GM21737 (cell line): ENCODE results near the gene SYNE1.
"Not testable (repeated sequence)": the region's sequence is repeated elsewhere in the genome, so short reads cannot be mapped to it uniquely, and the experiment has no call there.

Experiments used
- ATAC-seq: cut with Tn5 transposase; IDR thresholded peaks from one replicate; pipeline ENCODE4 v1.9.1; 2021; ENCODE audit warnings: mild to moderate bottlenecking, moderate library complexity; ENCODE audit not compliant: unreplicated experiment

SYNE1 gene

DNA sequence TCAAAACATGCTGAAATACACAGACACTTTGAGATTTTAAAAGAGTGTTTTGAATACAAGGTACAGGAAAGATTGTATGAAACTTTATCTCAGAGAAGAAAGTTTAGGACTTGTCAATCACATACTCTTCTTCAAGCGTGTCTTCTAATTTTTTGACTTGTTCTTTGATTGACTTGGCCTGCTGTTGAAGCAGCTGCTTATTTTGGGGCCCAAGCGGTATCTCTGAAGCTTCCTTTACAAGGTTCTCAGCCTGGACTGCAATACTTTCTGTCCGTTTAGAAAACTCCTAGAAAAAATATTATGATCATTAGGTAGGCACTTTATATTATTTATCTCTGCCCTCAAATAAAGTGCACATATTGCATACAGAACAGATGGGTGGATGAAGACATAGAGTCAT is 201.3 kb downstream of the SYNE1 start:
- no peak for ATAC-seq

DNA sequence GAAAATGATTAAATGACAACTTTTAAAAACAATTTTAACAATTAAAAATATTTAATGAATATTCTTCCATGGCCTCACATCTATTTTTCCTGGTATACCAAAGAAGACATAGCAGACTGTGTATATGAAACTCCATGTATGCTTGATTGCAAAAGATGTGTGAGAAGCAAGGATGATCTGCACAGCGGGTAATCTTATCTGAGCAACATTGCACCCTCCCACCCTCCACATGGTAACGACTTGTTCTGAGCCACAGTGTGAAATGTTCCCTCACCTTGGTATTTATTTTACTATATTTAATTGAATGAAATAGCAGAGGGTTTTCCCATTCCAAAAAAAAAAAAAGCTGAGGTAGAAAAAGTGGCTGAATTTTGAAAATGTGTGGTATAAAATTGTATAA is 204.4 kb downstream of the SYNE1 start:
- ATAC-seq: no peak

GRCh38 chr6:152428126-152428525 is 209.0 kb downstream of the SYNE1 start:
- ATAC-seq: no peak

DNA sequence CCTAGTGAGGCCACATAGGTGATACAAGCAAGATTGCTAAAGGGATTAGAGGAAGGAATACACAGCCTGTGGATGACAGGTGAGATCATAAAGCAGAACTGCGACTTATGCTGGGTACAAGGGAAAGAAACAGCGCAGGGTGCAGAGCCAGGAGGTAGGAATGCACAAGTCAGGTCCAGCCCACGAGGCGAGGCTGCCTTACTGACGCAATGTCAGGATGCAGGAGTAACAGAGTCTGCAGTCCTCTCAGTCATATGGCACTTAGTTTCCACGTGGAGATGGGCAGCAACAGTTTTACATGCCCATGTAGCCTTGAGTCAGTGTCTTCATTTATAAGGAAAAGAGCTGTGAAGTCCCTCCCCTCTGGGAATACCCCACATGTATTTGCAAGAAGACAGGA is 210.9 kb downstream of the SYNE1 start:
- no peak for ATAC-seq

DNA sequence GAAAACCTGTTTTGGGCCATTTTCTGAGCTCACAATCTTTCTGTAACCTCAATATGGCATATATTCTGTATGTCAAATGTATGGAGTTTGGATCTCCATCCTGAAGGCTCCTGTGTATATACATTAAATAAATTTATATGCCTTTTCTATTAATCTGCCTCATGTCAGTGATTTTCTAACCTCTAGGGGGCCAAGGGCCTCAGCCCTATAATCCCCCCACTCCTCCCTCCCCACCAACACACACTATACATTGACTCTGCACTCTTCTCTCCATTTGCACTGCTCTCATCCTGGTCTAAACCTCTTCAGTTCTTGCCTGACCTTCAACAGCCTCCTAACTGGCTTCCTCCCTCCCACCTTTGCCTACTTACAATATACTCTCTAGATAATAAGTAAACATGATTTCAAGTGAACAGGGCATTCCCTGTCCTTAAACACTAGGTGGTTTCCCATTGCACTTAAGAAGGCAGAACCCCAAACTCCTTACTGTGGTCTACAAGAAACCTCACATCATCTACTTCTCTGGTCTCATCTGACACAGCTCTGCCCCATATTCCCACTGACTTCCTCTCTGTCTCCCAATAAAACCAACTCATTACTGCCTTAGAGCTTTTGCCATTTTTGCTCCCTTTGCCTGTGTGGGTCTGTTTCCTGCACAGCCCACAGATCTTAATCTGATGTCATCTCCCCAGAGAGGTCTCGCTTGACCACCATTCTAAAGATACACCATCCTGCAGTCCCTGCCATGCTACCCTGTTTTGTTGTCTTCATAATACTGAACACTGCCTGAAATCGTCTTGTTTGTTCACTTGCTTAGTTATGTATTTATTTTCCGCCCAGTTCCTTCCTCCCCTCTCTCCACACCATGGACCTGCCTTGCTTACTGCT is 213.7 kb downstream of the SYNE1 start:
- ATAC-seq: peak; percentile 58

- ATAC-seq: not testable (repeated sequence)
These were observed 215.7 kb downstream of the SYNE1 start for GRCh38 chr6:152421496-152421895.

- no peak for ATAC-seq
These were observed 216.5 kb downstream of the SYNE1 start for GRCh38 chr6:152420696-152421095.

GRCh38 chr6:152418551-152418950 is 218.6 kb downstream of the SYNE1 start:
- ATAC-seq: no peak

GRCh38 chr6:152416652-152417051 is 220.5 kb downstream of the SYNE1 start:
- no peak for ATAC-seq

- no peak for ATAC-seq
These were observed 232.1 kb downstream of the SYNE1 start for GRCh38 chr6:152404936-152405595.

GRCh38 chr6:152404086-152404857 is 232.9 kb downstream of the SYNE1 start:
- ATAC-seq: no peak

DNA sequence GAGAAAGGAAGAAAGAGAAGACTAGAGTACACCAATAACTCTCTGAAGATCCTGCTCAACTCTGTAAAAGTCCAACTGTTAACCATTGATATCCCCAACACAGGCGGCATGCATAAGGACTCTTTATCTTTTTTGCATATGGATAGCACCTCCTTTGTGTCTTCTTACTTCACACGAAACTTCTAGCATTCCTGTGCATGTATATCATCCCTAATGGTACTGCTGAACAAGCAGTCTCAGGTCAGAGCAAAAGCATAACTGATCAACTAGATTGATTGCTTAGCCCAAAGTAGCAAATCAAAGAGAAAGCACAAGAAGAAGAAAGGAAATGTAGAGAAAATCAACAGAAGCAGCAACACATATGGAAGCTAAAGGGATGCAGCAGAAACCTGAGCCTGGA is 234.4 kb downstream of the SYNE1 start:
- ATAC-seq: no peak

DNA sequence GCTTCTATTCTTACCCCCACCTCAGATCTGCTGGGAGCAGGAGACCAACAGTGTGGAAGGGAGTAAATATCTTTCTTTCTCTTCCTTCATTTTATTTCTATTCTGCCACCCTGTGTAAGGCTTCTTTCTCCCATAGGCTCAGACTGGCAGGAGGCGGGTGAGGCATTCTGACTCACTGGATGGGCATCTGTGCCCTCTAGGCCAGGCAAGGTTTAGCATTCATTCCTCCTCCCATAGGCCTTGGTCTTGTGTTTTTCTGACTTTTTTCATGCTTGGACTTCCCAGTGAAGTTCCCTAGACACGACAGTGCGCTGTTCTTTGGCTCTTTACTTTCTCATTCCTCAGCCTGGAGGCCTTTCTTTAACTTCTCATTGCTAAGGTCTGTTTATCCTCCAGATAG is 235.2 kb downstream of the SYNE1 start:
- no peak for ATAC-seq

GRCh38 chr6:152399399-152399798 is 237.8 kb downstream of the SYNE1 start:
- ATAC-seq: no peak

GRCh38 chr6:152398993-152399392 is 238.2 kb downstream of the SYNE1 start:
- no peak for ATAC-seq

GRCh38 chr6:152398316-152398715 is 238.8 kb downstream of the SYNE1 start:
- no peak for ATAC-seq

GRCh38 chr6:152394303-152394702 is 242.9 kb downstream of the SYNE1 start:
- ATAC-seq: no peak

GRCh38 chr6:152391179-152391880 is 245.8 kb downstream of the SYNE1 start:
- ATAC-seq: no peak

- no peak for ATAC-seq
These were observed 250.1 kb downstream of the SYNE1 start for GRCh38 chr6:152387091-152387490.

- no peak for ATAC-seq
These were observed 251.0 kb downstream of the SYNE1 start for GRCh38 chr6:152386131-152386530.
